CD8-positive, alpha-beta memory T cell (primary cell): Measurements from ENCODE around the gene GABBR2. TPM values are rescaled to one million over a fixed set of nuclear protein-coding genes. Genes with fewer than 3 reads are reported as not detected.

Experiments used
- CTCF ChIA-PET: fragments of 350-600 bp; sonication (Branson Sonifier 250); formaldehyde crosslinking; loops from one replicate; lab custom pipeline; 2021; ENCODE audit warnings: antibody characterized with exemption; lab: Charles Lee
- POLR2A ChIA-PET: fragments of 350-600 bp; sonication (Branson Sonifier 250); formaldehyde crosslinking; loops from one replicate; lab custom pipeline; 2021; ENCODE audit warnings: antibody characterized with exemption; lab: Charles Lee
- DNase-seq, 5 donors: peaks; one replicate each; pipeline versions ENCODE4 v3.0.0 to v3.0.0-alpha.2; 2020 to 2022; ENCODE audit warnings: mixed read lengths in 1 of 5
- H3K27ac ChIP-seq: one replicate; pipeline ENCODE4 v1.7.0; 2013; ENCODE audit warnings: low read depth, mild to moderate bottlenecking, low read length, moderate library complexity
- H3K27me3 ChIP-seq: 2 replicates; pipeline ENCODE4 v1.7.0; 2013; ENCODE audit warnings: low read length, mild to moderate bottlenecking; ENCODE audit not compliant: insufficient read depth, poor library complexity, severe bottlenecking
- H3K36me3 ChIP-seq: 2 replicates; pipeline ENCODE4 v1.7.0; 2013; ENCODE audit warnings: mild to moderate bottlenecking, low read length, moderate library complexity; ENCODE audit not compliant: insufficient read depth
- H3K4me1 ChIP-seq: 2 replicates; pipeline ENCODE4 v1.7.0; 2013; ENCODE audit warnings: mild to moderate bottlenecking, low read length, moderate library complexity; ENCODE audit not compliant: insufficient read depth
- H3K4me3 ChIP-seq: 2 replicates; pipeline ENCODE4 v1.7.0; 2013; ENCODE audit warnings: mild to moderate bottlenecking, low read length
- H3K9me3 ChIP-seq: 2 replicates; pipeline ENCODE4 v1.7.0; 2013; ENCODE audit warnings: mild to moderate bottlenecking, low read length
- H3K27ac Mint-ChIP-seq, 8 donors: one replicate each; pipeline ENCODE4 v1.8.0; 2020 to 2021; ENCODE audit warnings: mixed read lengths in 8 of 8, mild to moderate bottlenecking in 6 of 8, inconsistent platforms in 3 of 8, moderate library complexity in 3 of 8
- H3K27me3 Mint-ChIP-seq, 2 donors: one replicate each; pipeline ENCODE4 v1.8.0; 2020 to 2021; ENCODE audit warnings: mixed read lengths in 2 of 2, mild to moderate bottlenecking in 1 of 2, moderate library complexity in 1 of 2
- H3K36me3 Mint-ChIP-seq, 3 donors: one replicate each; pipeline ENCODE4 v1.8.0; 2020 to 2021; ENCODE audit warnings: mixed read lengths in 3 of 3, inconsistent platforms in 1 of 3, mild to moderate bottlenecking in 1 of 3
- H3K4me1 Mint-ChIP-seq, 3 donors: one replicate each; pipeline ENCODE4 v1.8.0; 2020 to 2021; ENCODE audit warnings: mixed read lengths in 3 of 3, inconsistent platforms in 1 of 3, mild to moderate bottlenecking in 1 of 3
- H3K4me3 Mint-ChIP-seq, 7 donors: one replicate each; pipeline ENCODE4 v1.8.0; 2020 to 2021; ENCODE audit warnings: mixed read lengths in 7 of 7, mild to moderate bottlenecking in 6 of 7, moderate library complexity in 4 of 7, inconsistent platforms in 2 of 7
- H3K9me3 Mint-ChIP-seq, 5 donors: one replicate each; pipeline ENCODE4 v1.8.0; 2020 to 2022; ENCODE audit warnings: mixed read lengths in 5 of 5, mild to moderate bottlenecking in 3 of 5, moderate library complexity in 2 of 5, inconsistent platforms in 1 of 5
- polyA plus RNA-seq: library from polyadenylated mRNA; unstranded; fragments of 300-500 nt; fragmentation: Illumina TruSeq; gene quantifications from one replicate; pipeline ENCODE4 v1.2.3, GENCODE V29; 2021
- total RNA-seq, 2 experiments: library from RNA; stranded (reverse); gene quantifications; one replicate each; pipeline ENCODE4 v1.2.3, GENCODE V29; 2021

Gene GABBR2
- total and polyA plus RNA-seq, 3 experiments from 2014 or later = not detected

DNA sequence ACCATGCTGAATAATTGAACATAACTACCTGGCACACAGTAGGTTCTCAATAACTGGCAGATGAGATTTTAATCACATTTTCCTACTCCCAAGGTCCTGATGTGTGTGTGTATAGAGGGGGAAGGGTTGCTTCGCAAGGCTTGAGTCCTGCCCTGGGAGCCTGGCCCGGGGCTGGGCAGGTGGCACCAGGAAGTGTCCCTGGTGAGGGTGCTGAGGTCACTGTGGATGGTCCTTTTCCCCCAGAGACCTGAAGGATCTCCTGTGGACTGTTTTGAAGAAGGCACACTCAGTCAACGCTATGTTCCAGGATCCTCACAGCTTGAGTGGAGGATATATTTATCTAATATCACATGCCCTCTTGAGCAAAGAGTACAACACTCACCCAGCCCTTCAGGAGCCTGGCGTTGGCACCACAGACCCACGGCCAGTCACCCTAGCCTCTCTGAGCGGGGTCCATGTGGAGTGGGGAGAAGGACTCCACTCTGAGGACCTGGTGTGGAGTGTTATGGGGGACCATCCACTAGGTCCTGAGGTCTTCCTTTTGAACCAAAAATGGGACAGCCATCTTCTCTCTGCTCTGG is 177.8 kb downstream of the GABBR2 start:
- no peaks in the 10 kb centered on the region for H3K4me1 Mint-ChIP-seq
- CTCF ChIA-PET = no interaction called here
- H3K4me1 ChIP-seq = no peaks in the 10 kb centered on the region
- DNase-seq = no peak
- H3K27me3 ChIP-seq = no peaks in the 10 kb centered on the region
- H3K27ac Mint-ChIP-seq = peak overlapping the region in 1 of 8 donors; percentile 68
- POLR2A ChIA-PET = no interaction called here
- H3K27ac ChIP-seq = no peak overlapping the region
- no peak overlapping the region for H3K4me3 ChIP-seq
- no peaks in the 10 kb centered on the region for H3K36me3 ChIP-seq
- H3K9me3 ChIP-seq = no peaks in the 10 kb centered on the region
- no peak overlapping the region for H3K4me3 Mint-ChIP-seq
- H3K9me3 Mint-ChIP-seq = peaks cover 0 to 3% (median 0%) of the 10 kb centered on the region in 5 donors
- no peaks in the 10 kb centered on the region for H3K36me3 Mint-ChIP-seq
- peaks cover 4 to 27% of the 10 kb centered on the region in 2 donors for H3K27me3 Mint-ChIP-seq

DNA sequence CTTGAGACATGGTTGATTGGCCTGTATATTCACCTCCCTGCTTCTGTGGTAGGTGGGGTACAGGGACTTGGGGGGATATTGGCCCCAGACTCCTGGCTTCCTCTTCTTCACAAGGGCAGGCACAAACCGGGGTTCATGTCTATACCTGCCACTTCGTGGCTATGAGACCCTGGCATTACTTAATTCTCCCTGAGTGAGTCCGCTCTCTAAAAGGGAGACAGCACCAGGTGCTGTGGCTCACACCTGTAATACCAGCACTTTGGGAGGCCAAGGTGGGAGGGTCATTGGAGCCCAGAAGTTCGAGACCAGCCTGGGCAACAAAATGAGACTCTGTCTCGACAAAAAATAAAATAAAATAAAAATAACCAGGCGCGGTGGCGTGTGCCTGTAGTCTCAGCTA is 178.5 kb downstream of the GABBR2 start:
- Mint-ChIP-seq H3K36me3 (no peaks in the 10 kb centered on the region), H3K27me3 (peaks cover 2 to 32% of the 10 kb centered on the region in 2 donors), H3K9me3 (peaks cover 0 to 3% (median 0%) of the 10 kb centered on the region in 5 donors), H3K4me1 (no peaks in the 10 kb centered on the region), H3K4me3 (no peak overlapping the region), H3K27ac (peak overlapping the region in 1 of 8 donors; percentile 68)
- no peaks in the 10 kb centered on the region for H3K27me3 ChIP-seq
- no peak for DNase-seq
- H3K4me1 ChIP-seq = no peaks in the 10 kb centered on the region
- H3K27ac ChIP-seq = no peak overlapping the region
- H3K9me3 ChIP-seq = no peaks in the 10 kb centered on the region
- ChIA-PET CTCF (no interaction called here), POLR2A (no interaction called here)
- no peaks in the 10 kb centered on the region for H3K36me3 ChIP-seq
- H3K4me3 ChIP-seq = no peak overlapping the region

DNA sequence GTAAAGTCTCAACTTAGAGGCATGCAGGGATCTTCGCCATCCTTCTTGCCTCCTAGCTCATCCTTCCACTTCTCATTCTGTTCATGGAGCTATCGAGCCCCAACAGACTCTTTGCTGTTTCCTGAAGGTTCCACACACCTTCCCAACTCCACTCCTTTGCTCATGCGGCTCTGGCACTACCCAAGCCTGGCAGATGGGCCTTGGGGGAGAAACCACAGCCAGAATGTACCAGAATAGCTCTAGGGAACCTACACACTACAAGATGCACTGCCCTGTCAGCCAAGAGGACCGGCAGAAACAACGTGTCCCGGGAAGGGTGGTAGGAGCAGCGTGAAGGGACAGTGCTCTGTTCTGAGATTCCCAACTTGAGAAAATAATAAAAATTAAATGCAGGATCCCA is 178.9 kb downstream of the GABBR2 start:
- no peaks in the 10 kb centered on the region for H3K9me3 ChIP-seq
- ChIA-PET CTCF (no interaction called here), POLR2A (no interaction called here)
- Mint-ChIP-seq H3K4me1 (no peaks in the 10 kb centered on the region), H3K4me3 (no peak overlapping the region), H3K36me3 (no peaks in the 10 kb centered on the region), H3K27ac (no peak overlapping the region), H3K9me3 (peaks cover 0 to 3% (median 0%) of the 10 kb centered on the region in 5 donors), H3K27me3 (peaks cover 2 to 33% of the 10 kb centered on the region in 2 donors)
- no peaks in the 10 kb centered on the region for H3K36me3 ChIP-seq
- no peaks in the 10 kb centered on the region for H3K4me1 ChIP-seq
- H3K27ac ChIP-seq = no peak overlapping the region
- DNase-seq = no peak
- H3K27me3 ChIP-seq = no peaks in the 10 kb centered on the region
- no peak overlapping the region for H3K4me3 ChIP-seq

DNA sequence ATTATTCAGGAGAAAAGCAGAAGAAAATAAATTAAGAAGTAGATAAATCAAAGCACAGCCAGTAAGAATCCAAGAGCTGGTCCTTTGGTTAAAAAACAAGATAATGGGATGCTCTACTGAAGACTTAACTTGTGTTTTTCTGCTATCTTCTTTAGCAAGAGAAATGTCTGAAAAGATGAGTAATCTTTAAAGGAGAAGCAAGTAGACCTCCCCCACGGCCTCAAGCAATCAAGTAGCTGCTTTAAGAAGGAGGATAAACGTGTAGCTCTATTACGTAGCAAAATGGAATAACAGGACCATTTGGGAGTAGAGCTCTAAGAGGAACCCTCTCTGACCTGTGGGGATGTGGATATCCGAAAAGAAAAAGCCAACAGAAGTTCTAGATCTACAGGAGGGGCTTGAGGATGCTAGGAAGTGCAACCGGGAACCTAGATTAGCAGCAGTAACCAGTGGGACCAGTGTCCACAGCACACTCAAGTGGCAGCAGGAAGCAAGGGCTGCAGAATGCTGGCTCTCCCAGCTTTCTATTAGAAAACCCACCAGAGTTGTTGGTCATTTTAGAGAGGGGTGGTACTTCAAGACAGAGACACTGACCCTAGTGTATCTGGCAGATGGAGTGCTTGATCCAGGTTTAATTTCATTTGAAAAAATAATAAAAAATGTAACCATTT is 185.4 kb downstream of the GABBR2 start:
- Mint-ChIP-seq H3K27ac (no peak overlapping the region), H3K27me3 (peaks cover 10 to 64% of the 10 kb centered on the region in 2 donors), H3K4me3 (no peak overlapping the region), H3K9me3 (peaks cover 0 to 1% (median 0%) of the 10 kb centered on the region in 5 donors), H3K36me3 (no peaks in the 10 kb centered on the region), H3K4me1 (no peaks in the 10 kb centered on the region)
- Histone ChIP-seq H3K27ac (no peak overlapping the region), H3K27me3 (peaks cover 5% of the 10 kb centered on the region), H3K36me3 (no peaks in the 10 kb centered on the region), H3K9me3 (no peaks in the 10 kb centered on the region), H3K4me3 (no peak overlapping the region), H3K4me1 (no peaks in the 10 kb centered on the region)
- no peak for DNase-seq
- ChIA-PET POLR2A (no interaction called here), CTCF (no interaction called here)

DNA sequence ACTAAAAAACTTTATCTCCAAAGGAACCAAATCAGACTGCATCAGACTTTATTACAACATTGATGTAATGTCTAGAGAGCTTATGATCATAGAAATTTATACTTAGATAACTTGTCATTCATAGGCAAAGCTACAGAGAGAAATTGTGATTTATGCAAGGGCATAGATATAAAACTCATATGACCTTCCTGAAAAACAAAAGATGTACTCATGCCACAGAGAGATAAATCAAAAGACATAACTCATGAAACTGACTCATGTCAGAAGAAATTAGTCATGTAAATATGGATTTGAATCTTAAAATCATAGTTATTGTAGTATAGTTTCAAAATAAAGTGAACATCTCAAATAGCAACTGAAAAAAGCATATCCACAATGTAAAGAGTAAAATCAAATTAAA is 186.2 kb downstream of the GABBR2 start:
- POLR2A ChIA-PET = no interaction called here
- H3K4me1 ChIP-seq = no peaks in the 10 kb centered on the region
- H3K9me3 Mint-ChIP-seq = peaks cover 0 to 1% (median 0%) of the 10 kb centered on the region in 5 donors
- CTCF ChIA-PET = no interaction called here
- H3K27me3 ChIP-seq = peaks cover 5% of the 10 kb centered on the region
- H3K27ac Mint-ChIP-seq = no peak overlapping the region
- no peaks in the 10 kb centered on the region for H3K36me3 ChIP-seq
- no peaks in the 10 kb centered on the region for H3K4me1 Mint-ChIP-seq
- H3K36me3 Mint-ChIP-seq = no peaks in the 10 kb centered on the region
- no peaks in the 10 kb centered on the region for H3K9me3 ChIP-seq
- H3K27ac ChIP-seq = no peak overlapping the region
- no peak overlapping the region for H3K4me3 Mint-ChIP-seq
- H3K27me3 Mint-ChIP-seq = peaks cover 10 to 64% of the 10 kb centered on the region in 2 donors
- no peak for DNase-seq
- no peak overlapping the region for H3K4me3 ChIP-seq

DNA sequence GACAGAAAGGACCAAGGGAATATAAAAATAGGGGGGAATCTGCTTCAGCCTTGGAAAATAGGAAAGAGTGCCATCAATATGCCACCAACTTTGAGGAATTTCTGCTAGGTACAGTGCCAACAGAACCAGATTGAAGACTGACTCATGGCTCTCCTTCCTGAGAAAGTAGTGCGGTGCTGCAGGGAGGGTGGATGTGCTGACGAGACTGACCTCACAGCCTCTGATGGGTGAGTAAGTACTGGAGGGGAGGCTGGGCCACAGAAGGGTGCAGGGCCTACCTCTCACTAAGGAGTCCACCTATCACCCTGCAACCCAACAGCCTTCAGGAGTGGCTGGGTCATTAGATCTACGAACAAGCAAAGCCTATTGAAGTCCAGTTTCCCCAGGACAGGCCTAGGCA is 187.6 kb downstream of the GABBR2 start:
- peaks cover 0 to 3% (median 0%) of the 10 kb centered on the region in 5 donors for H3K9me3 Mint-ChIP-seq
- H3K27ac ChIP-seq = no peak overlapping the region
- H3K27me3 ChIP-seq = peaks cover 5% of the 10 kb centered on the region
- ChIA-PET CTCF (no interaction called here), POLR2A (no interaction called here)
- no peaks in the 10 kb centered on the region for H3K4me1 Mint-ChIP-seq
- no peak overlapping the region for H3K4me3 ChIP-seq
- H3K9me3 ChIP-seq = no peaks in the 10 kb centered on the region
- no peaks in the 10 kb centered on the region for H3K36me3 Mint-ChIP-seq
- H3K27ac Mint-ChIP-seq = no peak overlapping the region
- DNase-seq = no peak
- no peaks in the 10 kb centered on the region for H3K36me3 ChIP-seq
- H3K4me3 Mint-ChIP-seq = no peak overlapping the region
- H3K4me1 ChIP-seq = no peaks in the 10 kb centered on the region
- peaks cover 10 to 59% of the 10 kb centered on the region in 2 donors for H3K27me3 Mint-ChIP-seq

GRCh38 chr9:98520221-98520960 is 188.3 kb downstream of the GABBR2 start:
- Mint-ChIP-seq H3K36me3 (no peaks in the 10 kb centered on the region), H3K4me1 (no peaks in the 10 kb centered on the region), H3K27ac (no peak overlapping the region), H3K9me3 (peaks cover 0 to 3% (median 0%) of the 10 kb centered on the region in 5 donors), H3K4me3 (no peak overlapping the region), H3K27me3 (peaks cover 10 to 52% of the 10 kb centered on the region in 2 donors)
- H3K27ac ChIP-seq = no peak overlapping the region
- ChIA-PET POLR2A (no interaction called here), CTCF (no interaction called here)
- no peak overlapping the region for H3K4me3 ChIP-seq
- no peaks in the 10 kb centered on the region for H3K36me3 ChIP-seq
- H3K9me3 ChIP-seq = no peaks in the 10 kb centered on the region
- no peaks in the 10 kb centered on the region for H3K4me1 ChIP-seq
- no peak for DNase-seq
- H3K27me3 ChIP-seq = peaks cover 5% of the 10 kb centered on the region

GRCh38 chr9:98519641-98520040 is 189.1 kb downstream of the GABBR2 start:
- ChIA-PET CTCF (no interaction called here), POLR2A (no interaction called here)
- no peak for DNase-seq
- Mint-ChIP-seq H3K36me3 (no peaks in the 10 kb centered on the region), H3K4me1 (no peaks in the 10 kb centered on the region), H3K9me3 (peaks cover 0 to 3% (median 0%) of the 10 kb centered on the region in 5 donors), H3K27me3 (peaks cover 10 to 49% of the 10 kb centered on the region in 2 donors), H3K27ac (no peak overlapping the region), H3K4me3 (no peak overlapping the region)
- Histone ChIP-seq H3K27ac (no peak overlapping the region), H3K27me3 (peaks cover 5% of the 10 kb centered on the region), H3K36me3 (no peaks in the 10 kb centered on the region), H3K4me1 (no peaks in the 10 kb centered on the region), H3K9me3 (no peaks in the 10 kb centered on the region), H3K4me3 (no peak overlapping the region)
